Kidney (tissue), 14 donors: ENCODE measurements around the gene UGT3A2. TPM values are rescaled to one million over a fixed set of nuclear protein-coding genes. Genes with fewer than 3 reads are reported as not detected.

Source experiments
- DNase-seq, 5 donors: peaks; one replicate each; pipeline ENCODE4 v3.0.0-alpha.2; 2013 to 2020
- FAIRE-seq: peaks from 2 replicates; lab custom pipeline; 2012; peaks lifted over from hg19 to GRCh38; lab: Jason Lieb, UNC
- H3K27ac ChIP-seq, 2 donors: one replicate each; pipeline ENCODE4 v1.7.0; 2013; ENCODE audit warnings: low read depth in 2 of 2, low read length in 2 of 2, inconsistent platforms in 1 of 2
- H3K27me3 ChIP-seq: one replicate; pipeline ENCODE4 v1.7.1; 2013; ENCODE audit warnings: low read length, inconsistent platforms; ENCODE audit not compliant: control insufficient read depth, insufficient read depth
- H3K36me3 ChIP-seq, 3 donors: one replicate each; pipeline versions ENCODE4 v1.7.0 to v1.7.1; 2013; ENCODE audit warnings: low read length in 3 of 3, control low read depth in 1 of 3, inconsistent platforms in 1 of 3; ENCODE audit not compliant: insufficient read depth in 3 of 3, control insufficient read depth in 2 of 3
- H3K4me1 ChIP-seq, 3 donors: one replicate each; pipeline versions ENCODE4 v1.7.0 to v1.7.1; 2013; ENCODE audit warnings: low read length in 3 of 3, inconsistent platforms in 1 of 3, low read depth in 1 of 3; ENCODE audit not compliant: control insufficient read depth in 2 of 3, insufficient read depth in 2 of 3
- H3K4me3 ChIP-seq, 3 donors: one replicate each; pipeline versions ENCODE4 v1.7.0 to v1.8.1; 2013; ENCODE audit warnings: low read length in 3 of 3, control low read depth in 1 of 3, inconsistent platforms in 1 of 3
- H3K9ac ChIP-seq, 3 donors: one replicate each; pipeline versions ENCODE4 v1.7.0 to v1.7.1; 2013; ENCODE audit warnings: low read length in 3 of 3, control low read depth in 1 of 3, inconsistent platforms in 1 of 3
- H3K9me3 ChIP-seq, 3 donors: one replicate each; pipeline versions ENCODE4 v1.7.0 to v1.7.1; 2013; ENCODE audit warnings: low read length in 3 of 3, control low read depth in 1 of 3, inconsistent platforms in 1 of 3; ENCODE audit not compliant: control insufficient read depth in 2 of 3, insufficient read depth in 1 of 3
- CTCF ChIP-seq: IDR thresholded peaks from 3 replicates; pipeline ENCODE4 v1.5.1; 2012; ENCODE audit warnings: mild to moderate bottlenecking, moderate library complexity, borderline replicate concordance; ENCODE audit not compliant: insufficient read depth; ENCODE audit errors: extremely low read depth
- intact Hi-C: fragments of 100-400 bp; cut with DNase I; formaldehyde crosslinking; loops from one replicate; pipeline ENCODE4 v1.11.1; 2022
- polyA plus RNA-seq: library from polyadenylated mRNA; stranded (reverse); fragments of 350-450 nt; fragmentation: Illumina TruSeq; extraction: RNeasy Lipid Tissue Mini Kit (QIAGEN cat#74804); gene quantifications from one replicate; pipeline ENCODE4 v1.2.3, GENCODE V29; 2014; ENCODE audit warnings: low read depth, low replicate concordance; ENCODE audit not compliant: insufficient read depth
- total RNA-seq: library from RNA; stranded (reverse); fragmentation: NEBNext Ultra II Directional; extraction: Animal tissue kit (Norgen Biotek cat#: 25700); gene quantifications from one replicate; pipeline ENCODE4 v1.2.1, GENCODE V29; 2021
- donor health status: control.
- donor health status: control.
- donor health status: control.
- donor health status: control.
- donor health status: control.
- donor health status: DM: yes; HTN: yes; CAD: no.
- donor health status: Normal renal cell carcinoma (clear cell type).

Gene UGT3A2
- total and polyA plus RNA-seq, 2 donors from 2014 or later = 0.35 to 4.4 TPM

GRCh38 chr5:35996076-35996475, 70.6 kb downstream of the UGT3A2 start:
- H3K27me3 ChIP-seq = no peaks in the 10 kb centered on the region
- intact Hi-C loops = no loop called here
- H3K4me3 ChIP-seq = no peak overlapping the region
- no peak overlapping the region for H3K27ac ChIP-seq
- H3K36me3 ChIP-seq = no peaks in the 10 kb centered on the region
- TF ChIP-seq CTCF = no peak
- no peak for FAIRE-seq
- no peak for DNase-seq
- no peaks in the 10 kb centered on the region for H3K4me1 ChIP-seq
- H3K9me3 ChIP-seq = no peaks in the 10 kb centered on the region
- no peak overlapping the region for H3K9ac ChIP-seq

GRCh38 chr5:35990941-35991611, 75.6 kb downstream of the UGT3A2 start, which contains the start of gene UGT3A1:
Gene UGT3A1, minus strand, starts transcription at chr5:35991390. Its CDS starts 150 bp downstream, at chr5:35991240.
- peak in 4 of 5 donors; percentile 77 to 93 (median 86) for DNase-seq
- intact Hi-C loops = no loop called here
- Histone ChIP-seq H3K4me1 (no peaks in the 10 kb centered on the region), H3K36me3 (no peaks in the 10 kb centered on the region), H3K27me3 (no peaks in the 10 kb centered on the region), H3K4me3 (peak within 1 kb of the TSS; percentile 47 to 72 (median 66)), H3K27ac (peak within 1 kb of the TSS; percentile 40 to 77), H3K9me3 (no peaks in the 10 kb centered on the region), H3K9ac (peak within 1 kb of the TSS; percentile 12 to 77 (median 33))
- TF ChIP-seq CTCF = no peak
- no peak for FAIRE-seq

GRCh38 chr5:35990520-35990919, 76.2 kb downstream of the UGT3A2 start:
- no peaks in the 10 kb centered on the region for H3K27me3 ChIP-seq
- no peaks in the 10 kb centered on the region for H3K9me3 ChIP-seq
- H3K4me3 ChIP-seq = peak overlapping the region; percentile 47 to 72 (median 66)
- intact Hi-C loops = no loop called here
- FAIRE-seq = no peak
- no peaks in the 10 kb centered on the region for H3K4me1 ChIP-seq
- DNase-seq = peak in 2 of 5 donors; percentile 13 to 30
- no peaks in the 10 kb centered on the region for H3K36me3 ChIP-seq
- peak overlapping the region in 2 of 3 donors; percentile 33 to 77 for H3K9ac ChIP-seq
- TF ChIP-seq CTCF = no peak
- peak overlapping the region; percentile 40 to 77 for H3K27ac ChIP-seq
